PC-3 (cell line): ENCODE results near the gene HDAC8.

Experiments
- CTCF ChIP-seq: fragments of 300-600 bp; sonication (generic); conservative IDR thresholded peaks from 2 replicates; pipeline ENCODE4 v1.5.1; 2017; ENCODE audit warnings: antibody characterized with exemption, low read depth, mild to moderate bottlenecking, low read length
- EZH2 ChIP-seq: fragments of 300-600 bp; sonication (generic); IDR thresholded peaks from one replicate; pipeline ENCODE4 v1.6.1; 2017; ENCODE audit warnings: antibody characterized with exemption, mild to moderate bottlenecking, low read length; ENCODE audit not compliant: unreplicated experiment

GRCh38 chrX:72368796-72369195 lies 203.8 kb downstream of the HDAC8 start:
- TF ChIP-seq CTCF (no peak), EZH2 (no peak)
